Esophagus (tissue), 2 donors: ENCODE measurements around the gene CDH13. TPM values are rescaled to one million over a fixed set of nuclear protein-coding genes. Genes with fewer than 3 reads are reported as not detected.

Experiments
- H3K27ac ChIP-seq, 2 donors: one replicate each; pipeline ENCODE4 v1.5.1; 2013; ENCODE audit warnings: low read depth in 2 of 2, mild to moderate bottlenecking in 2 of 2, inconsistent platforms in 1 of 2, low read length in 1 of 2, moderate library complexity in 1 of 2
- H3K27me3 ChIP-seq, 2 donors: one replicate each; pipeline ENCODE4 v1.6.1; 2013; ENCODE audit warnings: low read length in 2 of 2, control low read depth in 1 of 2, mild to moderate bottlenecking in 1 of 2; ENCODE audit not compliant: insufficient read depth in 2 of 2, control insufficient read depth in 1 of 2
- H3K36me3 ChIP-seq, 2 donors: one replicate each; pipeline ENCODE4 v1.6.1; 2013; ENCODE audit warnings: low read length in 1 of 2; ENCODE audit not compliant: control insufficient read depth in 2 of 2, insufficient read depth in 2 of 2
- H3K4me1 ChIP-seq, 2 donors: one replicate each; pipeline ENCODE4 v1.6.1; 2013; ENCODE audit warnings: low read length in 1 of 2; ENCODE audit not compliant: control insufficient read depth in 2 of 2, insufficient read depth in 2 of 2
- H3K4me3 ChIP-seq, 2 donors: one replicate each; pipeline ENCODE4 v1.5.1; 2013; ENCODE audit warnings: low read length in 2 of 2, mild to moderate bottlenecking in 2 of 2, low read depth in 1 of 2, moderate library complexity in 1 of 2
- H3K9me3 ChIP-seq, 2 donors: one replicate each; pipeline ENCODE4 v1.6.1; 2013; ENCODE audit warnings: mild to moderate bottlenecking in 2 of 2, low read depth in 1 of 2, low read length in 1 of 2, moderate library complexity in 1 of 2; ENCODE audit not compliant: control insufficient read depth in 2 of 2, insufficient read depth in 1 of 2
- WGBS, 2 donors: extraction: QIAGEN DNeasy Blood & Tissue Kit; methylation state at CpG; one replicate each; pipeline ENCODE4 v1.1.7; 2013; 5-methylcytosine and 5-hydroxymethylcytosine counted together
- polyA plus RNA-seq, 2 donors: library from polyadenylated mRNA; stranded (reverse); fragments of 200-250 nt; gene quantifications; one replicate each; pipeline ENCODE4 v1.2.3, GENCODE V29; 2013
- donor health status: healthy with polysubstance abuse.
- donor health status: Bipolar disorder and iron deficiency.

Gene CDH13
- polyA plus RNA-seq, 2 donors: 1.3 to 4.3 TPM

GRCh38 chr16:83031524-83031923 is 404.8 kb downstream of the CDH13 start:
- Histone ChIP-seq H3K36me3 (no peaks in the 10 kb centered on the region), H3K4me3 (no peak overlapping the region), H3K4me1 (no peaks in the 10 kb centered on the region), H3K27ac (no peak overlapping the region), H3K27me3 (no peaks in the 10 kb centered on the region), H3K9me3 (no peaks in the 10 kb centered on the region)
- WGBS, 2 donors: 87 to 96% methylated on average over 3 of the region's 3 CpGs

- WGBS, 2 donors: 76% methylated on average over 2 of the region's 2 CpGs
- Histone ChIP-seq H3K27ac (no peak overlapping the region), H3K9me3 (no peaks in the 10 kb centered on the region), H3K4me3 (no peak overlapping the region), H3K36me3 (no peaks in the 10 kb centered on the region), H3K27me3 (no peaks in the 10 kb centered on the region), H3K4me1 (no peaks in the 10 kb centered on the region)
These were observed 410.3 kb downstream of the CDH13 start for GRCh38 chr16:83037102-83037501.

DNA sequence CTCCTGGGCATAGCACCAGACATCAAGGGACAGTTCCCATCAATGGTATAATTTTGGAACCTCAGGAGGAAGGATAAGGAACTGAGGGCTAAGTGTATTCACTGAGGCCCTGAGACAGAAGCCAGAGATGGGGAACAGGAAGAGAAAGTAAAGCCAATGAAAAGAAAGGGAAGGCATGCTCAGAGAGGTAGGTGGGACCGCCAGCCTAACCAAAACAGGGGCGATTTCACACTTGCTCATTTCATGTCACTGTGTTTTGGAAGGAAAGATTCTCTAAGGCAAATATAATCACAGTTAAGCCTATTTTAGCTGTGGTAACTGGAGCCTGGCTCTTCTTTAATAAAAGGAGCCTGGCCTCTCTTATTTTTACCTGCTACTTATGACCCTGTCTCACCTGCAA is 411.1 kb downstream of the CDH13 start:
- Histone ChIP-seq H3K9me3 (no peaks in the 10 kb centered on the region), H3K36me3 (no peaks in the 10 kb centered on the region), H3K27ac (no peak overlapping the region), H3K4me1 (no peaks in the 10 kb centered on the region), H3K27me3 (no peaks in the 10 kb centered on the region), H3K4me3 (no peak overlapping the region)
- WGBS, 2 donors: 84 to 91% methylated on average over 2 of the region's 2 CpGs

DNA sequence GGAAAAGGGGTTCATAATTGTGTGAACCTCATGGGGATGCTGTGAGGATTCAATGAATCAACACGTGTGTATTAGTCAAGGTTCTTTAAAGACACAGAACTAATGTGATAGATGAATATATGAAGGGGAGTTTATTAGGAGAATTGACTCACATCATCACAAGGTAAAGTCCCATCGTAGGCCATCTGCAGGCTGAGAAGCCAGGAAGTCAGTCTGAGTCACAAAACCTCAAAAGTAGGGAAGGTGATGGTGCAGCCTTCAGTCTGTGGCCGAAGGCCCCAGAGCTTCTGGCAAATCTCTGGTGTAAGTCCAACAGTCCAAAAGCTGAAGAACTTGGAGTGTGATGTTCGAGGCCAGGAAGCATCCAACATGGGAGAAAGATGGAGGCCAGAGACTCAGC is 413.4 kb downstream of the CDH13 start:
- Histone ChIP-seq H3K9me3 (no peaks in the 10 kb centered on the region), H3K4me3 (no peak overlapping the region), H3K27ac (no peak overlapping the region), H3K4me1 (no peaks in the 10 kb centered on the region), H3K27me3 (no peaks in the 10 kb centered on the region), H3K36me3 (no peaks in the 10 kb centered on the region)
- 74 to 77% methylated on average over 4 of the region's 4 CpGs for WGBS, 2 donors

- Histone ChIP-seq H3K27me3 (no peaks in the 10 kb centered on the region), H3K27ac (no peak overlapping the region)
- 65 to 78% methylated on average over 10 of the region's 10 CpGs for WGBS, 2 donors
These were observed 417.8 kb downstream of the CDH13 start for GRCh38 chr16:83044589-83044988.

DNA sequence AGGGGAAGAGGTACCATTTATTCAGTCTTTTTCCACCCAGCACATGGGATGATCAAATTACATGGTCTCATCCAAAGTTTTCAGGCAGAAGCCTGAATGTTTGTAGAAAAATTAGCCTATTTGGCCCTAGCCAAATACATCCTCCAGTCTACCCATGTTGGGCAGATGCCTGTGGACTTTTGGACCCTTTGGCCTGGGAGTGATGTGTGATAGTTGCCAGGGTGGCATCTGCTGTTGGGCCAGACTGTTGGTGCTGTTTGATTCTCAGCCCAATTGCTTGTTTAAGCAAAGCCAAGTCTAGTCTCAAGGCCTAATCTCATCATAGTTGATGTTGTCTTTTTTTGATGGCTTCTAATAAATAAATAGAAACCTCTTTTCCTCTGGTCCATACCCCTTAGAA is 419.0 kb downstream of the CDH13 start:
- Histone ChIP-seq H3K9me3 (no peaks in the 10 kb centered on the region), H3K27me3 (no peaks in the 10 kb centered on the region), H3K4me3 (no peak overlapping the region), H3K36me3 (no peaks in the 10 kb centered on the region), H3K4me1 (no peaks in the 10 kb centered on the region), H3K27ac (no peak overlapping the region)

More at GRCh38 chr16:83044589-83044988, 417.8 kb downstream of the CDH13 start:
- H3K4me1 ChIP-seq: no peaks in the 10 kb centered on the region
- no peaks in the 10 kb centered on the region for H3K9me3 ChIP-seq
- H3K36me3 ChIP-seq: no peaks in the 10 kb centered on the region
- H3K4me3 ChIP-seq: no peak overlapping the region

DNA sequence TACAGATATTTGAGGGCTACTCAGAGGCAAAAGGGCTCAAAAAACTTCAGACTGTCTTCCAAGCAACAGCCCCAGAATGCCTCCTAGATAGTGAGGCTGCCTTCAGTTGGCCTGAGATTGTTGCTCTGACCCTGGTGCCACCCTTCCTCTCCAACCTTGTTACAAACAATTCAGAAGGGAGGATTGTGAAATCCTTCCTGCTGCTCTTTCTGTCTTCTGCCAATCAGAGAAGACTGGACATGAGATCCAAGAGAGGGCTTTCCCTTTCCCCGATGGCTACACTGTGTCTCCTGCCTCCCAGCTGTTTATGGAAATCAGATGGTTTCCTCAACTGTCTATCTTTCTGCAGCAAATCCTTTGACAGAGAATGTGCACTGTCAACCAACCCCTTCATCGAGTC is 419.9 kb downstream of the CDH13 start:
- no peak overlapping the region for H3K4me3 ChIP-seq
- H3K27ac ChIP-seq: no peak overlapping the region
- H3K4me1 ChIP-seq: no peaks in the 10 kb centered on the region
- H3K27me3 ChIP-seq: no peaks in the 10 kb centered on the region
- H3K9me3 ChIP-seq: no peaks in the 10 kb centered on the region
- WGBS, 2 donors: 53 to 68% methylated on average over 2 of the region's 2 CpGs
- H3K36me3 ChIP-seq: no peaks in the 10 kb centered on the region

- no peaks in the 10 kb centered on the region for H3K27me3 ChIP-seq
- no peaks in the 10 kb centered on the region for H3K36me3 ChIP-seq
- 81% methylated on average over 2 of the region's 2 CpGs for WGBS, 2 donors
- H3K4me1 ChIP-seq: no peaks in the 10 kb centered on the region
- H3K27ac ChIP-seq: no peak overlapping the region
- no peaks in the 10 kb centered on the region for H3K9me3 ChIP-seq
- H3K4me3 ChIP-seq: no peak overlapping the region
These were observed 424.7 kb downstream of the CDH13 start for GRCh38 chr16:83051451-83051850.

DNA sequence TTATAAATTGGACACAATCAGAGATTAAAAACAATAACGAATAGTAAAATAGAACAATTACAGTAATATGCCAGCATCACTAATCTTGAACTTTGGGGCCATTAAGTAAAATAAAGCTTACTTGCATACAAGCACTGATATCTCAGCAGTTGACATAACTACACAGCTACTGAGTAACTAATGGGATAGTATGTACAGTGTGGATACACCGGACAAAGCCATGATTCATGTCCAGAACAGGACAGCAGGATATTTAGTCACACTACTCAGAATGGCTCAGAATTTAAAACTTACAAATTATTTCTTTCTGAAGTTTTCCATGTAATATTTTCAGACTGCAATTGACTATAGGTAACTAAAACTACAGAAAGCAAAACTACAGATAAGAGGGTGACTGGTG is 427.5 kb downstream of the CDH13 start:
- Histone ChIP-seq H3K4me1 (no peaks in the 10 kb centered on the region), H3K4me3 (no peak overlapping the region), H3K27me3 (no peaks in the 10 kb centered on the region), H3K27ac (no peak overlapping the region), H3K9me3 (no peaks in the 10 kb centered on the region), H3K36me3 (no peaks in the 10 kb centered on the region)
- 82 to 88% methylated on average over 2 of the region's 2 CpGs for WGBS, 2 donors

- 55 to 81% methylated on average over 3 of the region's 3 CpGs for WGBS, 2 donors
- H3K36me3 ChIP-seq: no peaks in the 10 kb centered on the region
- no peaks in the 10 kb centered on the region for H3K4me1 ChIP-seq
These were observed 431.6 kb downstream of the CDH13 start for GRCh38 chr16:83058376-83058775.

More at GRCh38 chr16:83058376-83058775, 431.6 kb downstream of the CDH13 start:
- Histone ChIP-seq H3K4me3 (no peak overlapping the region), H3K27ac (no peak overlapping the region), H3K9me3 (no peaks in the 10 kb centered on the region), H3K27me3 (no peaks in the 10 kb centered on the region)
